Prostate gland (tissue), 2 donors: ENCODE results near the gene LCK.

Experiments
- POLR2A ChIP-seq: fragments of 450-650 bp; IDR thresholded peaks from one replicate; pipeline ENCODE4 v1.6.1; 2016; ENCODE audit warnings: antibody characterized with exemption, mild to moderate bottlenecking
- POLR2AphosphoS5 ChIP-seq: sonication (generic); formaldehyde crosslinking; IDR thresholded peaks from one replicate; pipeline ENCODE4 v1.6.1; 2017; ENCODE audit warnings: antibody characterized with exemption
- TF ChIP-seq, protein P1 (sequence below), 4 experiments: fragments of 200-600 bp in 2 of 4; fragments of 450-650 bp in 2 of 4; sonication (generic) in 2 of 4; IDR thresholded peaks; 1 replicate in 3 of 4; 2 replicates in 1 of 4; pipeline ENCODE4 v1.5.1; 2016 to 2019; ENCODE audit warnings: antibody characterized with exemption in 4 of 4, mild to moderate bottlenecking in 2 of 4, moderate library complexity in 2 of 4

DNA sequence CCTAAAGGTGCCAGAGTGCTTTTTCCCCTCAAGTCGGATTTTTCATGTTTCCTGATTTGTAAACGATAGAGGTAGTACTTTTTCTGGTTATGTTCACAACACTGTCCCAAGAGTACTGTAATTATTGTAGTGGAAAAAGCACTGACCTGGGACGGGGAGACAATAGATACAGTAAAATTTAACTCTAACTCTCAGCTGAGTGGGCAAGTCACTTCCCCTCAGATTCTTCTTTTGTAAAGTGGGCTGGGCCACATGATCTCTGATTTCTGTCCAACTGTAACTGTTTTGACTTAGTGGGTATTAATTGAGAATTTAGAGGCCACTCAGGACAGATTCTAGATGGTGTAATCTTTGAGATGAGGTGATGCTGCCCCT, 65.8 kb downstream of the LCK start:
- TF ChIP-seq, protein P1, sequence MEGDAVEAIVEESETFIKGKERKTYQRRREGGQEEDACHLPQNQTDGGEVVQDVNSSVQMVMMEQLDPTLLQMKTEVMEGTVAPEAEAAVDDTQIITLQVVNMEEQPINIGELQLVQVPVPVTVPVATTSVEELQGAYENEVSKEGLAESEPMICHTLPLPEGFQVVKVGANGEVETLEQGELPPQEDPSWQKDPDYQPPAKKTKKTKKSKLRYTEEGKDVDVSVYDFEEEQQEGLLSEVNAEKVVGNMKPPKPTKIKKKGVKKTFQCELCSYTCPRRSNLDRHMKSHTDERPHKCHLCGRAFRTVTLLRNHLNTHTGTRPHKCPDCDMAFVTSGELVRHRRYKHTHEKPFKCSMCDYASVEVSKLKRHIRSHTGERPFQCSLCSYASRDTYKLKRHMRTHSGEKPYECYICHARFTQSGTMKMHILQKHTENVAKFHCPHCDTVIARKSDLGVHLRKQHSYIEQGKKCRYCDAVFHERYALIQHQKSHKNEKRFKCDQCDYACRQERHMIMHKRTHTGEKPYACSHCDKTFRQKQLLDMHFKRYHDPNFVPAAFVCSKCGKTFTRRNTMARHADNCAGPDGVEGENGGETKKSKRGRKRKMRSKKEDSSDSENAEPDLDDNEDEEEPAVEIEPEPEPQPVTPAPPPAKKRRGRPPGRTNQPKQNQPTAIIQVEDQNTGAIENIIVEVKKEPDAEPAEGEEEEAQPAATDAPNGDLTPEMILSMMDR (IDR thresholded peaks at IDR 0.05): no peak
- TF ChIP-seq POLR2A: no peak
- no peak for TF ChIP-seq POLR2AphosphoS5
